ENCODE measurements around the gene GNA15. TPM values are rescaled to one million over a fixed set of nuclear protein-coding genes. Genes with fewer than 3 reads are reported as not detected.

Gene GNA15
- polyA plus RNA-seq, 1 experiment, result 0.06 TPM

DNA sequence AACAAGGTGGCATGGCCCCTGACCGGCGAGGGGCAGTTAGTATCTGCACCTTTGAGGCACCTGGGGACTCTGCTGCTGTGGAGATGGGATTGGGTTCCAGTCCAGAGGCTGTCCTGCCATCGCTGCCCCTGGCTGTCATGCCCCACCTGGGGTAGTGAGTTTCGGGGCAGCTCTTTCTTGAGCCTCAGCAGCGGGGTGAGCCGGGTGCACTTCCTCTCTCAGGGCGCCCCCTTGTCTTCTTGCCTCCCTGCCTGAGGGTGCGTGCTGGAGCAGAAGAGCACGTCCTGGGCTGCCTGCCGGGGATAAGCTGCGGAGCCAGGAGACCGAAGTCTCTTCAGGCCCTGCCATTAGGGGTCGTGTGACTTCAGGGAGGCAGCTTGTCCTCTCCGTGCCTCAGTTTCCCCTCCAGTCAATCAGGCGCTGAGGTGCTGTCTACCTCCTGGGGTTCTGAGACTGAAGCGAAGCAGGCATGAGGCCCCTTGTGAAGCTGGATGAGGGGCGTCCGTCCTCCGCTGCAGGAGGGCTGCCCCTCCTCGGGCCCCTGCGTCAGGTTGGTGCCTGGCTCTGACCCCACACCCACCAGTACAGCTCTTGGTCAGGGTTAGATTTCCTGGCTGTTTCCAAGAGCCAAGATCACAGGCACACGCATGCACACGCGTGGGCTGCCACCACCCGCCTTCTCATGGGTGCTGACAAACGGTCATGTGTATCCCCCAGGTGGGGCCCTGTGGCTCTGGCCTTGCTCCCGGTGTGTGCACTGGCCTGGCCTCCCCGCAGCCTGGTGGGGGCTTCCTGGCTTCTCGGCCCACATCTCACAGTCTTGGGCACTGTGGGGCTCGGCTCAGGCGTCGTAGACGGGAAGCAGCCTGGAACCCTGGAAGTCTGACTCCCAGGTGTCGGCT, 33.3 kb upstream of the GNA15 start:
- POLR2A ChIA-PET, result no interaction called here
- TF ChIP-seq, protein P1, sequence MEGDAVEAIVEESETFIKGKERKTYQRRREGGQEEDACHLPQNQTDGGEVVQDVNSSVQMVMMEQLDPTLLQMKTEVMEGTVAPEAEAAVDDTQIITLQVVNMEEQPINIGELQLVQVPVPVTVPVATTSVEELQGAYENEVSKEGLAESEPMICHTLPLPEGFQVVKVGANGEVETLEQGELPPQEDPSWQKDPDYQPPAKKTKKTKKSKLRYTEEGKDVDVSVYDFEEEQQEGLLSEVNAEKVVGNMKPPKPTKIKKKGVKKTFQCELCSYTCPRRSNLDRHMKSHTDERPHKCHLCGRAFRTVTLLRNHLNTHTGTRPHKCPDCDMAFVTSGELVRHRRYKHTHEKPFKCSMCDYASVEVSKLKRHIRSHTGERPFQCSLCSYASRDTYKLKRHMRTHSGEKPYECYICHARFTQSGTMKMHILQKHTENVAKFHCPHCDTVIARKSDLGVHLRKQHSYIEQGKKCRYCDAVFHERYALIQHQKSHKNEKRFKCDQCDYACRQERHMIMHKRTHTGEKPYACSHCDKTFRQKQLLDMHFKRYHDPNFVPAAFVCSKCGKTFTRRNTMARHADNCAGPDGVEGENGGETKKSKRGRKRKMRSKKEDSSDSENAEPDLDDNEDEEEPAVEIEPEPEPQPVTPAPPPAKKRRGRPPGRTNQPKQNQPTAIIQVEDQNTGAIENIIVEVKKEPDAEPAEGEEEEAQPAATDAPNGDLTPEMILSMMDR (IDR thresholded peaks at IDR 0.05; ENCODE audit: insufficient read depth, low read depth, low read length), result no peak
- CTCF ChIA-PET, result interaction anchor here (1.9 to 2.3 kb wide), 2 partner anchors 12 to 27 kb away, joined by 6 to 9 read pairs; no protein-coding TSS in a partner anchor

DNA sequence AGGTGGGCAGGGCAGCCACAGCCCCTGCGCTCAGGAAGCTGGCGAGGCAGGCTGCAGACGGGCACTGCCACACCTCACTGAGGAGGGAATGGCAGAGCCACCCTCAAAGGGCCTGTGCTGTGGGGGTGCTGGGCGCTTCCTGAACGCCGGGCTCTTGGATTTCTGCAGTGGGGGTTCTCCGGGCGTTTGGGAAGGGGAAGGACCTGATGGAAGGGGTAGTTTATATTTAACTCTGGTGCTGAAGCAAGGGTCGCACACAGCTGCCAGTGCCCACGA, 31.2 kb upstream of the GNA15 start:
- POLR2A ChIA-PET, result no interaction called here

More for the DNA sequence above, 33.3 kb upstream of the GNA15 start:
- no peak for DNase-seq (ENCODE audit: low read depth)
- no peak overlapping the region for H3K4me3 ChIP-seq (ENCODE audit: low read depth, low read length)
- H3K27me3 ChIP-seq (ENCODE audit: control insufficient read depth, insufficient read depth, low read length), result no peaks in the 10 kb centered on the region
- H3K36me3 ChIP-seq (ENCODE audit: control insufficient read depth, insufficient read depth, low read length), result no peaks in the 10 kb centered on the region

DNA sequence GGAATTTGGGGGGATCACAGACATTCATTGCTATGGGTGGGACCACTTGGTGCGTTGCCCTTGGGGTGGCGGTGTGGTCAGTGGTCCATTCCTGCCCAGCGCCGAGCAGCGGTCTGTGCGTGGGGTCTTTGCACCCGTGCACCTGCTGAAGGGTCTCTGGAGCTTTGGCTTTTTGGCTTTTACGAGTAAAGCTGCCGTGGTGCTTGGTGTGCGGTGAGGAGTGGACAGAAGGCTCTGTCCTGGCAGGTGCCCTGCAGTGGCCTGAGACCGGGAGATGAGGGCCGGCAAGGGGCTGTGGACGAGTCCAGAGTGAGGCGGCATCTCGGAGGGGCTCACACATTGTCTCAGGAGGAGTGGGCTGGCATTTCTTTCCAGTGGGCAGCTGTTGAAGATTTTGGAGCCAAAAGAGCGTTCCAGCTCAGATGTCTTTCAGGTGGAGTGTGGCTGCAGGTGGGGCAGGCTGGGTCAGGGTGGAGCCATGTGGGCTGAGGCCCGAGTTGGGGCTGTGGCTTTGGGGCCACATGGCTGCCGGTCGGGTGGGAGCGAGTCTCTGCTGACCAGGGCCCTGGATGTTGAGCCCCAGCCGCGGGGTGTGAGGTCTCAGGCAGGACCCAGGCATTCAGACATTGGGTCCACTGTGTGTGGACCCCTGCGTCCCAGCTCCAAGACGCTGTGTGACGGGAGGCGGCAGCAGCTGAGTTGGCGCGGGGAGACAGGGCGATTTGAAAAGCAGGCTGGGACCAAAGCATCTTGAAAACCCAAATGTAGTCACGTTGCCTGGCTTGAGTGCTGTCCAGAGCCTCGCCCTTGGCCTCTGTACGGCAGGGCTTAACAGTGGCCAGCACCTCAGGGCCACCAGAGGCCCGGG, 30.0 kb upstream of the GNA15 start:
- TF ChIP-seq, protein P1 (IDR thresholded peaks at IDR 0.05; ENCODE audit: insufficient read depth, low read depth, low read length), result no peak
- no peak overlapping the region for H3K4me3 ChIP-seq (ENCODE audit: low read depth, low read length)
- H3K36me3 ChIP-seq (ENCODE audit: control insufficient read depth, insufficient read depth, low read length), result no peaks in the 10 kb centered on the region; the same call in 1 of the 2 replicates
- POLR2A ChIA-PET, result no interaction called here
- CTCF ChIA-PET, result interaction anchor here (0.5 to 5.3 kb wide), 12 partner anchors 9 to 155 kb away, joined by 3 to 55 read pairs (median 6); partner anchors contain the start of gene GNA11
- H3K27me3 ChIP-seq (ENCODE audit: control insufficient read depth, insufficient read depth, low read length), result no peaks in the 10 kb centered on the region
- DNase-seq (ENCODE audit: low read depth), result no peak

More for the DNA sequence above, 31.2 kb upstream of the GNA15 start:
- TF ChIP-seq, protein P1 (IDR thresholded peaks at IDR 0.05; ENCODE audit: insufficient read depth, low read depth, low read length), result no peak
- Histone ChIP-seq H3K27me3 (ENCODE audit: control insufficient read depth, insufficient read depth, low read length) (no peaks in the 10 kb centered on the region), H3K36me3 (ENCODE audit: control insufficient read depth, insufficient read depth, low read length) (no peaks in the 10 kb centered on the region; the same call in 1 of the 2 replicates), H3K4me3 (ENCODE audit: low read depth, low read length) (no peak overlapping the region)
- CTCF ChIA-PET, result interaction anchor here (0.6 to 3.0 kb wide), 19 partner anchors 9 to 918 kb away, joined by 3 to 15 read pairs (median 5); partner anchors contain the start of gene GNA11
- DNase-seq (ENCODE audit: low read depth), result no peak

DNA sequence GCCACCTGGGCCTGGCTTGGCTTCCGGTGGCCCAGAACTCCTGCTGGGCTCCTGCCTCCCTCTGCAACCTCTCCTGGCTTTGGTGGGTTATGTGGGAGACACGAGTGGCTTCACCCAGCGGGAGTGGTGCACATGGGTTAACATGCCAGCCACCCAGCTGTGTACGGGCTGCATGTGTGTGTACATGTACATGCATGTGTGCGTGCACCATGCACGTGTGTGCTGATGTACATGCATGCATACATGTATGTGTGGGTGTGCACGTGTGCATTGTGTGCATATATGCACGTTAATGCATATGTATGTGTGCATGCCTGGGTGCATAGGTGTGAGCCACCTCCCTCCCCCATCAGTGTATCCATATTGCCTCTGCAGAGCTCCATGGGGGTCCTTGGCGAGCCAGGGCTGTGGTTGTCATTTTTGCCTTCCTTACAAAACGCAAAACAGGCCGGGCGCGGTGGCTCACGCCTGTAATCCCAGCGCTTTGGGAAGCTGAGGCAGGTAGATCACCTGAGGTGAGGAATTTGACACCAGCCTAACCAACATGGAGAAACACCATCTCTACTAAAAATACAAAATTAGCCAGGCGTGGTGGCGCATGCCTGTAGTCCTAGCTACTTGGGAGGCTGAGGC, 29.2 kb upstream of the GNA15 start:
- H3K36me3 ChIP-seq (ENCODE audit: control insufficient read depth, insufficient read depth, low read length), result peaks cover 3% of the 10 kb centered on the region
- H3K4me3 ChIP-seq (ENCODE audit: low read depth, low read length), result no peak overlapping the region
- ChIA-PET POLR2A (no interaction called here), CTCF (interaction anchor here (1.0 to 5.3 kb wide), 6 partner anchors 9 to 144 kb away, joined by 3 to 55 read pairs (median 9); partner anchors contain the start of gene GNA11)
- H3K27me3 ChIP-seq (ENCODE audit: control insufficient read depth, insufficient read depth, low read length), result no peaks in the 10 kb centered on the region
- DNase-seq (ENCODE audit: low read depth), result no peak
- TF ChIP-seq, protein P1 (IDR thresholded peaks at IDR 0.05; ENCODE audit: insufficient read depth, low read depth, low read length), result no peak

All from BJ (cell line).